Measurements from ENCODE around the gene FAM184B.

The FAM184B gene

DNA sequence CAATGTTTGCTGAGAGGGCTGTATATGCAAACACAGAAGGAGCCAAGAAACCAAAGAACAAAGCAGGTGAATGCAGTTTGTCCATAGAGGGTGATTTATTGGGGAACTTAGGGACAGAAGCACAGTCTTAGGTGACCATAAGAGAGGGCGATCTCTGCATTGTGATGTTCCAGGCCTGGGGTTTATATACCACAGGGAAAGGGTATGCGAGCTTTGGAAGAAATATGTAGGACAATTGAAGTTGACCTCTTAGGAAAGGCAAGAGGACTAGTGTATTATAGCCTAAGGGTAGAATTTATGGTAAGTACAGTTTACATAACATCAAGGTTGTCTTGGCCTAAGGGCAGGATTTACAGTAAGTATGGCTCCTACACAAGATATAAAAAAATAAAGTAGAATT is 27.8 kb downstream of the FAM184B start:
- H3K27me3 ChIP-seq, result no peaks in the 10 kb centered on the region
- H3K4me3 ChIP-seq (ENCODE audit: low read depth, low read length), result no peak overlapping the region
- H3K36me3 ChIP-seq, result no peaks in the 10 kb centered on the region
- no peaks in the 10 kb centered on the region for H3K4me1 ChIP-seq
- DNase-seq, result no peak
- H3K9me3 ChIP-seq, result no peaks in the 10 kb centered on the region
- no peak for TF ChIP-seq CTCF (IDR thresholded peaks at IDR 0.05; ENCODE audit: low read depth, low read length)

- no peaks in the 10 kb centered on the region for H3K27me3 ChIP-seq
- DNase-seq, result no peak
- H3K4me1 ChIP-seq, result no peaks in the 10 kb centered on the region
- no peak overlapping the region for H3K4me3 ChIP-seq (ENCODE audit: low read depth, low read length)
- no peak for TF ChIP-seq CTCF (IDR thresholded peaks at IDR 0.05; ENCODE audit: low read depth, low read length)
- no peaks in the 10 kb centered on the region for H3K36me3 ChIP-seq
- no peaks in the 10 kb centered on the region for H3K9me3 ChIP-seq
These were observed 40.7 kb downstream of the FAM184B start for GRCh38 chr4:17740702-17741101.

DNA sequence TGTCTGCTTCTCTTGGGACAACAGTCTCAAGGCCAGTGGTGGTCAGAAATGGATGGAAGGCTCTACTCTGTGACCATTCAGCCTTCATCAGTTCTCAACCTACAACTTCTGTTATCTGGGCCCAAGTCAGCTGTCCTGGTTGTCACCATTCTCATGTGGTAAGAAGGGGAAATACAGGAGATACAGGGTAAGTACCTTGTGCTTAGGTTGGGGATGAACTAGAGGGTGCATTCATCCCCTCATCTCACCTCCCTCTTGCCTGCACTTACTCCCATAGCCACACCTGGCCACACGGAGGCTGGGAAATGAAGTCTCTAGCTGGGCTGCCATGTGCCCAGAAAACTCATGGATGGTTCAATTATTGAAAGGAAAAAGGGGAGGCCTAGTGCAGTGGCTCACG is 44.9 kb downstream of the FAM184B start:
- no peaks in the 10 kb centered on the region for H3K4me1 ChIP-seq
- DNase-seq, result no peak
- no peak for TF ChIP-seq CTCF (IDR thresholded peaks at IDR 0.05; ENCODE audit: low read depth, low read length)
- H3K4me3 ChIP-seq (ENCODE audit: low read depth, low read length), result no peak overlapping the region
- H3K36me3 ChIP-seq, result no peaks in the 10 kb centered on the region
- no peaks in the 10 kb centered on the region for H3K27me3 ChIP-seq
- no peaks in the 10 kb centered on the region for H3K9me3 ChIP-seq

DNA sequence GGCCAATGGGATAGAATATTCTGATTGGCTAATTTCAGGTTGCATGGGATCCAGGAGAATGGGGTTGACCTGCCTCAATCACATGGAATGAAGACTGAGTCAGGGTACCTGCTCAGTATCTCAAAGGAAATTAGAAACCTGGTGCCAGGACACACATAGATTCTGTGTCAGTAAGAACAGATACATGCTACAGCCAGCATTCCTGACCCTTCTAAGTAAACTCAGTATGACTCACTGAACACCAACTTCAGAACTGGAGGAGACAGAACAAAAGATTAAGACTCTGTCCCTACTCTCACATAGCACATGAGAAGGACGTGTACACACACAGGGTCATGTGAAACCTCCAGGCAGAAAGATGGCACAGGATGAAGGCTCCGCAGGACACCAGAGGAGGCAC is 54.5 kb downstream of the FAM184B start:
- Histone ChIP-seq H3K4me3 (ENCODE audit: low read depth, low read length) (no peak overlapping the region), H3K36me3 (no peaks in the 10 kb centered on the region), H3K9me3 (peaks cover 2% of the 10 kb centered on the region; the same call in 1 of the 2 replicates), H3K4me1 (no peaks in the 10 kb centered on the region), H3K27me3 (no peaks in the 10 kb centered on the region)
- TF ChIP-seq CTCF (IDR thresholded peaks at IDR 0.05; ENCODE audit: low read depth, low read length), result no peak
- DNase-seq, result no peak

- DNase-seq, result no peak
- Histone ChIP-seq H3K9me3 (peaks cover 2% of the 10 kb centered on the region; the same call in 1 of the 2 replicates), H3K27me3 (no peaks in the 10 kb centered on the region), H3K36me3 (no peaks in the 10 kb centered on the region), H3K4me3 (ENCODE audit: low read depth, low read length) (no peak overlapping the region), H3K4me1 (no peaks in the 10 kb centered on the region)
- TF ChIP-seq CTCF (IDR thresholded peaks at IDR 0.05; ENCODE audit: low read depth, low read length), result no peak
These were observed 57.8 kb downstream of the FAM184B start for GRCh38 chr4:17723648-17724047.

- TF ChIP-seq CTCF (IDR thresholded peaks at IDR 0.05; ENCODE audit: low read depth, low read length), result no peak
- H3K36me3 ChIP-seq, result no peaks in the 10 kb centered on the region
These were observed 59.1 kb downstream of the FAM184B start for GRCh38 chr4:17722356-17722700.

More at GRCh38 chr4:17722356-17722700, 59.1 kb downstream of the FAM184B start:
- Histone ChIP-seq H3K4me1 (no peaks in the 10 kb centered on the region), H3K27me3 (no peaks in the 10 kb centered on the region), H3K9me3 (no peaks in the 10 kb centered on the region), H3K4me3 (ENCODE audit: low read depth, low read length) (no peak overlapping the region)
- DNase-seq, result no peak

Measured in BE2C (cell line).